GM19099 (cell line): ENCODE data around the gene GZMM.

Experiments used
- POLR2A ChIP-seq: IDR thresholded peaks from 3 replicates; pipeline ENCODE4 v1.6.1; 2011; ENCODE audit warnings: low read depth; ENCODE audit not compliant: insufficient read length; ENCODE audit errors: extremely low read depth

The GZMM gene

GRCh38 chr19:524062-524674 lies 19.7 kb upstream of the GZMM start:
- no peak for TF ChIP-seq POLR2A

GRCh38 chr19:525029-525428 lies 18.8 kb upstream of the GZMM start:
- TF ChIP-seq POLR2A: no peak

- TF ChIP-seq POLR2A: no peak
Measured at GRCh38 chr19:525857-526419, 17.9 kb upstream of the GZMM start.

- TF ChIP-seq POLR2A: no peak
Measured at GRCh38 chr19:530134-531008, 13.5 kb upstream of the GZMM start.

- TF ChIP-seq POLR2A: no peak
Measured at GRCh38 chr19:531009-531752, 12.7 kb upstream of the GZMM start.

GRCh38 chr19:531753-532560 lies 11.9 kb upstream of the GZMM start, which contains the start of gene CDC34:
Gene CDC34, plus strand, starts transcription at chr19:531760. Its CDS starts 172 bp downstream, at chr19:531932.
- peak; percentile 87 for TF ChIP-seq POLR2A

GRCh38 chr19:532561-533363 lies 11.1 kb upstream of the GZMM start:
- TF ChIP-seq POLR2A: no peak

GRCh38 chr19:533364-534058 lies 10.3 kb upstream of the GZMM start:
- no peak for TF ChIP-seq POLR2A

GRCh38 chr19:534088-534487 lies 9.8 kb upstream of the GZMM start:
- no peak for TF ChIP-seq POLR2A

- no peak for TF ChIP-seq POLR2A
Measured at GRCh38 chr19:535017-535835, 8.6 kb upstream of the GZMM start.

- TF ChIP-seq POLR2A: no peak
Measured at GRCh38 chr19:536031-536880, 7.6 kb upstream of the GZMM start.
